ENCODE measurements around the gene HNRNPA3. TPM values are rescaled to one million over a fixed set of nuclear protein-coding genes. Genes with fewer than 3 reads are reported as not detected.
A peak's percentile ranks its signal among the peaks of the same experiment; 100 is the strongest.

HNRNPA3 gene
- total and polyA plus RNA-seq, 2 experiments from 2014 or later: 151 to 290 TPM

- Histone ChIP-seq H3K27ac (ENCODE audit: low read depth) (no peak overlapping the region), H3K79me2 (replicated peaks; ENCODE audit: insufficient read depth) (peaks cover 63% of the 10 kb centered on the region), H3K4me2 (peak overlapping the region; percentile 90), H4K20me1 (replicated peaks; ENCODE audit: insufficient read depth) (peaks cover 39% of the 10 kb centered on the region), H3K9me2 (ENCODE audit: insufficient read depth) (no peaks in the 10 kb centered on the region), H3K36me3 (ENCODE audit: insufficient read depth) (0 out of 2 replicates have a peak, but pooled peaks cover 6% of the 10 kb centered on the region), H3K4me1 (ENCODE audit: insufficient read depth) (peaks cover 33% of the 10 kb centered on the region), H3F3A (replicated peaks; ENCODE audit: low read depth) (no peaks in the 10 kb centered on the region), H2AFZ (no peak overlapping the region), H3K27me3 (ENCODE audit: insufficient read depth) (no peaks in the 10 kb centered on the region), H3K4me3 (peak overlapping the region; percentile 79)
- Mint-ChIP-seq H3K4me1 (peaks cover 43% of the 10 kb centered on the region), H3K27me3 (ENCODE audit: insufficient read depth, low read depth, poor library complexity) (peaks cover 9% of the 10 kb centered on the region), H3K27ac (no peak overlapping the region), H3K36me3 (ENCODE audit: low read depth) (peaks cover 31% of the 10 kb centered on the region), H3K9me3 (peaks cover 20% of the 10 kb centered on the region), H3K4me3 (peak overlapping the region; percentile 85)
- no peak for ATAC-seq
- TF ChIP-seq ZNF331 (CRISPR knock-in tag; IDR thresholded peaks at IDR 0.05; ENCODE audit: low read depth): no peak
- no peak for TF ChIP-seq CTCF (conservative IDR thresholded peaks at IDR 0.05; ENCODE audit: low read depth in 2 of 2)
- no peak for TF ChIP-seq EZH2phosphoT487 (IDR thresholded peaks at IDR 0.05; ENCODE audit: unreplicated experiment)
- no peak for TF ChIP-seq NANOG (IDR thresholded peaks at IDR 0.05; ENCODE audit: borderline replicate concordance)
- TF ChIP-seq, protein P1, sequence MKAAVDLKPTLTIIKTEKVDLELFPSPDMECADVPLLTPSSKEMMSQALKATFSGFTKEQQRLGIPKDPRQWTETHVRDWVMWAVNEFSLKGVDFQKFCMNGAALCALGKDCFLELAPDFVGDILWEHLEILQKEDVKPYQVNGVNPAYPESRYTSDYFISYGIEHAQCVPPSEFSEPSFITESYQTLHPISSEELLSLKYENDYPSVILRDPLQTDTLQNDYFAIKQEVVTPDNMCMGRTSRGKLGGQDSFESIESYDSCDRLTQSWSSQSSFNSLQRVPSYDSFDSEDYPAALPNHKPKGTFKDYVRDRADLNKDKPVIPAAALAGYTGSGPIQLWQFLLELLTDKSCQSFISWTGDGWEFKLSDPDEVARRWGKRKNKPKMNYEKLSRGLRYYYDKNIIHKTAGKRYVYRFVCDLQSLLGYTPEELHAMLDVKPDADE (IDR thresholded peaks at IDR 0.05): no peak
- no peak for TF ChIP-seq CREB1 (CRISPR knock-in tag; IDR thresholded peaks at IDR 0.05; ENCODE audit: low read depth)
- no peak for TF ChIP-seq STAT1 (IDR thresholded peaks at IDR 0.05; ENCODE audit: unreplicated experiment)
- TF ChIP-seq JUNB (IDR thresholded peaks at IDR 0.05; ENCODE audit: unreplicated experiment): no peak
- no peak for TF ChIP-seq ZNF114 (CRISPR knock-in tag; IDR thresholded peaks at IDR 0.05)
- no peak for TF ChIP-seq POLR2AphosphoS5 (IDR thresholded peaks at IDR 0.05; ENCODE audit: low read depth)
- no peak for TF ChIP-seq REST (IDR thresholded peaks at IDR 0.05; ENCODE audit: unreplicated experiment)
- no peak for DNase-seq (ENCODE audit: low spot score)
These were observed 49.5 kb downstream of the HNRNPA3 start for GRCh38 chr2:177262092-177262491.
